Fibroblast of mammary gland (primary cell): Measurements from ENCODE around the gene FCN1.

Experiments used
- DNase-seq: peaks from one replicate; pipeline ENCODE4 v3.0.0-alpha.2; 2010; ENCODE audit warnings: low read depth
- H3K4me3 ChIP-seq: 2 replicates; pipeline ENCODE4 v1.5.1; 2011; ENCODE audit warnings: low read depth, mild to moderate bottlenecking, low read length, moderate library complexity; ENCODE audit not compliant: control insufficient read depth
- CTCF ChIP-seq: conservative IDR thresholded peaks from 2 replicates; pipeline ENCODE4 v1.5.1; 2011; ENCODE audit warnings: low read depth, low read length, inconsistent platforms; ENCODE audit not compliant: control insufficient read depth, insufficient read depth

The FCN1 gene

DNA sequence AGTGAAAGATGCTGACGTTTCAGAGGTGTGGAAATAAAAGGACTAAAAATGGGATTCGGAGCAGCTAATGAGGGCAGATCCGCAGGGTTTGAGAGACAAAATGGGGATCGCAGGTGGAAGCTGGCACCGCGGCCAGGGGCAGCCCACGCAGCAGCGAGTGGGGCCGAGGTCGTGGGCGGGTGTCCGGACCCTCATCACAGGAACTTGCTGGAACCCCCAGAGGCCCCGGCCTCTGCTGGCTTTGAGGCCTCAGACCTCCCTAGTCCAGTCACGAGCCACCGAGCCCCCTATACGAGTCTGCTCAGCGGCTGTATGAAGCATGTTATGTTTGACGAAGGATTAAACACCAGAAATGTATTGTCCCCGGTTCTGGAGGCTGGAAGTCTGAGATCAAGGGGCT, 45.8 kb upstream of the FCN1 start:
- H3K4me3 ChIP-seq, result no peak overlapping the region
- DNase-seq, result no peak

GRCh38 chr9:134962973-134963364, 45.3 kb upstream of the FCN1 start:
- no peak overlapping the region for H3K4me3 ChIP-seq

More for the DNA sequence above, 45.8 kb upstream of the FCN1 start:
- TF ChIP-seq CTCF, result no peak

GRCh38 chr9:134962065-134962972, 44.6 kb upstream of the FCN1 start:
- TF ChIP-seq CTCF, result no peak
- no peak overlapping the region for H3K4me3 ChIP-seq
- no peak for DNase-seq

More at GRCh38 chr9:134962973-134963364, 45.3 kb upstream of the FCN1 start:
- no peak for TF ChIP-seq CTCF
- no peak for DNase-seq

DNA sequence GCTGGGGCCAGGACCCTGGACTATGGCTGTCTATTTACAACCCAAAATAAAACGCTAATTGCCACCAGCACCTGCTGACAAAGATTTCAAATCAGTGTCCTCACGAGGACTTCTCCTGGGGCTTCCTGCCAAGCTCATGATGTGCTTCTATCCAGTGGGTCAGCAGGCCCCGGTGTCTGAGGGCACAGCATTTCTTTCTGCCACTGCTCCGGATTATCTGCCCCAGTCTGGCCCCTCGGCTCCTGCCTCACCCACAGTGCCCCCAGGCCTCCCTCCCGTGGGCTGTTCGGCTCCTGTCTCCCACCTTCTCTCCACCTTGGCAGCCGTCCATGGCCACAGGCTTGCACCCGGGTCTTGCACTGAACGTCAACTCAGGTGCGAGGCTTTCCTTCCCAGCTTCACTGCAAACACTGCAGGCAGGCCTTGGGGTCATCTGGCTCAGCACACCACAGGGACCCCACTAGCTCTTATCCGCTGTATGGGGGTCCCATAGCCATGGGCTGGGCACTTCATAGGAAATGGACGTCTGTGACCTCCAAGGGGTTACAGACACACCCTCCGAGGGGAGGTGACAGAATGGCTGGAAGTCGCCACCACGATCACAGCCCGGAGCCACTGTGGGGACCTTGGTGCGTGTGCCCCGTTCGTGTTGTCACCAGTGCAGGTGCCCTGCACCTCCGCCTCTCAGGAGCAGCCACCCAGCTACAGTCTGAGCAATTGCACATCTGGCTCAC, 43.8 kb upstream of the FCN1 start:
- no peak for DNase-seq
- no peak overlapping the region for H3K4me3 ChIP-seq
- no peak for TF ChIP-seq CTCF

- DNase-seq, result no peak
- no peak overlapping the region for H3K4me3 ChIP-seq
- no peak for TF ChIP-seq CTCF
Observed at GRCh38 chr9:134960701-134961181, 43.0 kb upstream of the FCN1 start.

GRCh38 chr9:134959971-134960310, 42.2 kb upstream of the FCN1 start:
- DNase-seq, result no peak
- TF ChIP-seq CTCF, result no peak
- no peak overlapping the region for H3K4me3 ChIP-seq
